Measurements from ENCODE around the gene ATP6V1G1. TPM values are rescaled to one million over a fixed set of nuclear protein-coding genes. Genes with fewer than 3 reads are reported as not detected.

Gene ATP6V1G1
- total and polyA plus RNA-seq, 2 of the 13 experiments (the other 11 are each of a cell fraction or from before 2014, with no cell fraction given): 108 to 158 TPM

GRCh38 chr9:114559830-114560513 lies 27.6 kb upstream of the ATP6V1G1 start (continued):
- TF ChIP-seq ZNF205 (CRISPR knock-in tag; IDR thresholded peaks at IDR 0.05): no peak
- no peak for TF ChIP-seq ZNF326 (CRISPR knock-in tag; IDR thresholded peaks at IDR 0.05; ENCODE audit: borderline replicate concordance)
- TF ChIP-seq YEATS2 (CRISPR knock-in tag; IDR thresholded peaks at IDR 0.05; ENCODE audit: borderline replicate concordance): no peak
- no peak for TF ChIP-seq ZNF230 (CRISPR knock-in tag; IDR thresholded peaks at IDR 0.05)
- no peak for TF ChIP-seq NR2F1 (CRISPR knock-in tag; IDR thresholded peaks at IDR 0.05)
- TF ChIP-seq SYNCRIP (IDR thresholded peaks at IDR 0.05; ENCODE audit: insufficient read depth, low read depth, low read length): no peak
- TF ChIP-seq, protein P1, sequence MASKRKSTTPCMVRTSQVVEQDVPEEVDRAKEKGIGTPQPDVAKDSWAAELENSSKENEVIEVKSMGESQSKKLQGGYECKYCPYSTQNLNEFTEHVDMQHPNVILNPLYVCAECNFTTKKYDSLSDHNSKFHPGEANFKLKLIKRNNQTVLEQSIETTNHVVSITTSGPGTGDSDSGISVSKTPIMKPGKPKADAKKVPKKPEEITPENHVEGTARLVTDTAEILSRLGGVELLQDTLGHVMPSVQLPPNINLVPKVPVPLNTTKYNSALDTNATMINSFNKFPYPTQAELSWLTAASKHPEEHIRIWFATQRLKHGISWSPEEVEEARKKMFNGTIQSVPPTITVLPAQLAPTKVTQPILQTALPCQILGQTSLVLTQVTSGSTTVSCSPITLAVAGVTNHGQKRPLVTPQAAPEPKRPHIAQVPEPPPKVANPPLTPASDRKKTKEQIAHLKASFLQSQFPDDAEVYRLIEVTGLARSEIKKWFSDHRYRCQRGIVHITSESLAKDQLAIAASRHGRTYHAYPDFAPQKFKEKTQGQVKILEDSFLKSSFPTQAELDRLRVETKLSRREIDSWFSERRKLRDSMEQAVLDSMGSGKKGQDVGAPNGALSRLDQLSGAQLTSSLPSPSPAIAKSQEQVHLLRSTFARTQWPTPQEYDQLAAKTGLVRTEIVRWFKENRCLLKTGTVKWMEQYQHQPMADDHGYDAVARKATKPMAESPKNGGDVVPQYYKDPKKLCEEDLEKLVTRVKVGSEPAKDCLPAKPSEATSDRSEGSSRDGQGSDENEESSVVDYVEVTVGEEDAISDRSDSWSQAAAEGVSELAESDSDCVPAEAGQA (IDR thresholded peaks at IDR 0.05; ENCODE audit: low read depth): no peak
- TF ChIP-seq, protein P1 (CRISPR knock-in tag; IDR thresholded peaks at IDR 0.05; ENCODE audit: borderline replicate concordance): no peak
- TF ChIP-seq PITX1 (CRISPR knock-in tag; IDR thresholded peaks at IDR 0.05): no peak
- peak; percentile 39; the same call in 1 of the 2 replicates for TF ChIP-seq RFX1 (IDR thresholded peaks at IDR 0.05)
- no peak for TF ChIP-seq XRCC5 (optimal IDR thresholded peaks at IDR 0.05; ENCODE audit: low read length)
- no peak for TF ChIP-seq TMF1 (CRISPR knock-in tag; IDR thresholded peaks at IDR 0.05; ENCODE audit: low read depth)
- TF ChIP-seq ZNF12 (CRISPR knock-in tag; IDR thresholded peaks at IDR 0.05): no peak
- no peak for TF ChIP-seq MXD4 (CRISPR knock-in tag; IDR thresholded peaks at IDR 0.05)
- TF ChIP-seq, protein P2, sequence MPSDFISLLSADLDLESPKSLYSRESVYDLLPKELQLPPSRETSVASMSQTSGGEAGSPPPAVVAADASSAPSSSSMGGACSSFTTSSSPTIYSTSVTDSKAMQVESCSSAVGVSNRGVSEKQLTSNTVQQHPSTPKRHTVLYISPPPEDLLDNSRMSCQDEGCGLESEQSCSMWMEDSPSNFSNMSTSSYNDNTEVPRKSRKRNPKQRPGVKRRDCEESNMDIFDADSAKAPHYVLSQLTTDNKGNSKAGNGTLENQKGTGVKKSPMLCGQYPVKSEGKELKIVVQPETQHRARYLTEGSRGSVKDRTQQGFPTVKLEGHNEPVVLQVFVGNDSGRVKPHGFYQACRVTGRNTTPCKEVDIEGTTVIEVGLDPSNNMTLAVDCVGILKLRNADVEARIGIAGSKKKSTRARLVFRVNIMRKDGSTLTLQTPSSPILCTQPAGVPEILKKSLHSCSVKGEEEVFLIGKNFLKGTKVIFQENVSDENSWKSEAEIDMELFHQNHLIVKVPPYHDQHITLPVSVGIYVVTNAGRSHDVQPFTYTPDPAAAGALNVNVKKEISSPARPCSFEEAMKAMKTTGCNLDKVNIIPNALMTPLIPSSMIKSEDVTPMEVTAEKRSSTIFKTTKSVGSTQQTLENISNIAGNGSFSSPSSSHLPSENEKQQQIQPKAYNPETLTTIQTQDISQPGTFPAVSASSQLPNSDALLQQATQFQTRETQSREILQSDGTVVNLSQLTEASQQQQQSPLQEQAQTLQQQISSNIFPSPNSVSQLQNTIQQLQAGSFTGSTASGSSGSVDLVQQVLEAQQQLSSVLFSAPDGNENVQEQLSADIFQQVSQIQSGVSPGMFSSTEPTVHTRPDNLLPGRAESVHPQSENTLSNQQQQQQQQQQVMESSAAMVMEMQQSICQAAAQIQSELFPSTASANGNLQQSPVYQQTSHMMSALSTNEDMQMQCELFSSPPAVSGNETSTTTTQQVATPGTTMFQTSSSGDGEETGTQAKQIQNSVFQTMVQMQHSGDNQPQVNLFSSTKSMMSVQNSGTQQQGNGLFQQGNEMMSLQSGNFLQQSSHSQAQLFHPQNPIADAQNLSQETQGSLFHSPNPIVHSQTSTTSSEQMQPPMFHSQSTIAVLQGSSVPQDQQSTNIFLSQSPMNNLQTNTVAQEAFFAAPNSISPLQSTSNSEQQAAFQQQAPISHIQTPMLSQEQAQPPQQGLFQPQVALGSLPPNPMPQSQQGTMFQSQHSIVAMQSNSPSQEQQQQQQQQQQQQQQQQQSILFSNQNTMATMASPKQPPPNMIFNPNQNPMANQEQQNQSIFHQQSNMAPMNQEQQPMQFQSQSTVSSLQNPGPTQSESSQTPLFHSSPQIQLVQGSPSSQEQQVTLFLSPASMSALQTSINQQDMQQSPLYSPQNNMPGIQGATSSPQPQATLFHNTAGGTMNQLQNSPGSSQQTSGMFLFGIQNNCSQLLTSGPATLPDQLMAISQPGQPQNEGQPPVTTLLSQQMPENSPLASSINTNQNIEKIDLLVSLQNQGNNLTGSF (CRISPR knock-in tag; IDR thresholded peaks at IDR 0.05): no peak
